Measurements from ENCODE around the gene SLC4A1. TPM values are rescaled to one million over a fixed set of nuclear protein-coding genes. Genes with fewer than 3 reads are reported as not detected.

SLC4A1 gene
- total and polyA plus RNA-seq, 2 of the 13 experiments (the other 11 are each of a cell fraction or from before 2014, with no cell fraction given): not detected

DNA sequence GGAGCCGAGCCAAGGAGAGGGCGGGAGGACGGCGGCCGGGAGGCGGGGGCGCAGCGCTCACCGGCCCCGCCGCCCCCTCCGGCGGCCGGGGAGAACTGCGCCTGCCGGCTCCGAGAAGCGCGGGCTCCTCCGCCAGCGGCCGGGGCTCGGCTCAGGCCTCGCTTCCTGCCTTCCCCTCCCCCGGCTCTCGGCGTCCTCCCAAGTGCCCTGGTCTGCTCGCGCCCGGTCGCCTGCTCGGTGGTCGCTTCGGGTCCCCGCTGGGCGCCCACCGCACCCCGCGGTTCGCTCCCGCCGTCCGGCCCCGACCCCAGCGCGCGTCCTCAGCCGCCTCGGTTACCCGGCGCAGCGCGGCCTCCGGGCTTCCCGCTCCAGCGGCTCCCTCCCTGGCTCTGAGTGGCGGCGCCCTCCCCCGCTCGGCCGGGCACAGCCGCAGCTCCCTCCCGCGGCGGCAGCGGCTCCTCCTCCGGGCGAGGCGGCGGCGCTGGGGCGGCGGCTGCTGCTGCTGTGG lies 48.8 kb downstream of the SLC4A1 start (continued):
- TF ChIP-seq, protein P1, sequence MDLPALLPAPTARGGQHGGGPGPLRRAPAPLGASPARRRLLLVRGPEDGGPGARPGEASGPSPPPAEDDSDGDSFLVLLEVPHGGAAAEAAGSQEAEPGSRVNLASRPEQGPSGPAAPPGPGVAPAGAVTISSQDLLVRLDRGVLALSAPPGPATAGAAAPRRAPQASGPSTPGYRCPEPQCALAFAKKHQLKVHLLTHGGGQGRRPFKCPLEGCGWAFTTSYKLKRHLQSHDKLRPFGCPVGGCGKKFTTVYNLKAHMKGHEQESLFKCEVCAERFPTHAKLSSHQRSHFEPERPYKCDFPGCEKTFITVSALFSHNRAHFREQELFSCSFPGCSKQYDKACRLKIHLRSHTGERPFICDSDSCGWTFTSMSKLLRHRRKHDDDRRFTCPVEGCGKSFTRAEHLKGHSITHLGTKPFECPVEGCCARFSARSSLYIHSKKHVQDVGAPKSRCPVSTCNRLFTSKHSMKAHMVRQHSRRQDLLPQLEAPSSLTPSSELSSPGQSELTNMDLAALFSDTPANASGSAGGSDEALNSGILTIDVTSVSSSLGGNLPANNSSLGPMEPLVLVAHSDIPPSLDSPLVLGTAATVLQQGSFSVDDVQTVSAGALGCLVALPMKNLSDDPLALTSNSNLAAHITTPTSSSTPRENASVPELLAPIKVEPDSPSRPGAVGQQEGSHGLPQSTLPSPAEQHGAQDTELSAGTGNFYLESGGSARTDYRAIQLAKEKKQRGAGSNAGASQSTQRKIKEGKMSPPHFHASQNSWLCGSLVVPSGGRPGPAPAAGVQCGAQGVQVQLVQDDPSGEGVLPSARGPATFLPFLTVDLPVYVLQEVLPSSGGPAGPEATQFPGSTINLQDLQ (CRISPR knock-in tag; IDR thresholded peaks at IDR 0.05): 0 out of 2 replicates have a peak, but pooled peaks have one; percentile 34
- TF ChIP-seq SRSF1 (optimal IDR thresholded peaks at IDR 0.05; ENCODE audit: low read depth, low read length): no peak
- TF ChIP-seq ATF7-NPFF (CRISPR knock-in tag; IDR thresholded peaks at IDR 0.05; ENCODE audit: low read depth): peak; percentile 65; the same call in 1 of the 2 replicates
- no peak for TF ChIP-seq RORA (CRISPR knock-in tag; IDR thresholded peaks at IDR 0.05)
- TF ChIP-seq BRCA1 (CRISPR knock-in tag; IDR thresholded peaks at IDR 0.05): no peak
- no peak for TF ChIP-seq YEATS2 (CRISPR knock-in tag; IDR thresholded peaks at IDR 0.05; ENCODE audit: borderline replicate concordance)
- peak; percentile 64; the same call in 1 of the 2 replicates for TF ChIP-seq ZNF263 (CRISPR knock-in tag; IDR thresholded peaks at IDR 0.05)
- TF ChIP-seq, protein P2, sequence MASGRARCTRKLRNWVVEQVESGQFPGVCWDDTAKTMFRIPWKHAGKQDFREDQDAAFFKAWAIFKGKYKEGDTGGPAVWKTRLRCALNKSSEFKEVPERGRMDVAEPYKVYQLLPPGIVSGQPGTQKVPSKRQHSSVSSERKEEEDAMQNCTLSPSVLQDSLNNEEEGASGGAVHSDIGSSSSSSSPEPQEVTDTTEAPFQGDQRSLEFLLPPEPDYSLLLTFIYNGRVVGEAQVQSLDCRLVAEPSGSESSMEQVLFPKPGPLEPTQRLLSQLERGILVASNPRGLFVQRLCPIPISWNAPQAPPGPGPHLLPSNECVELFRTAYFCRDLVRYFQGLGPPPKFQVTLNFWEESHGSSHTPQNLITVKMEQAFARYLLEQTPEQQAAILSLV (CRISPR knock-in tag; IDR thresholded peaks at IDR 0.05; ENCODE audit: borderline replicate concordance): no peak
- TF ChIP-seq, protein P3, sequence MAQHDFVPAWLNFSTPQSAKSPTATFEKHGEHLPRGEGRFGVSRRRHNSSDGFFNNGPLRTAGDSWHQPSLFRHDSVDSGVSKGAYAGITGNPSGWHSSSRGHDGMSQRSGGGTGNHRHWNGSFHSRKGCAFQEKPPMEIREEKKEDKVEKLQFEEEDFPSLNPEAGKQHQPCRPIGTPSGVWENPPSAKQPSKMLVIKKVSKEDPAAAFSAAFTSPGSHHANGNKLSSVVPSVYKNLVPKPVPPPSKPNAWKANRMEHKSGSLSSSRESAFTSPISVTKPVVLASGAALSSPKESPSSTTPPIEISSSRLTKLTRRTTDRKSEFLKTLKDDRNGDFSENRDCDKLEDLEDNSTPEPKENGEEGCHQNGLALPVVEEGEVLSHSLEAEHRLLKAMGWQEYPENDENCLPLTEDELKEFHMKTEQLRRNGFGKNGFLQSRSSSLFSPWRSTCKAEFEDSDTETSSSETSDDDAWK (CRISPR knock-in tag; IDR thresholded peaks at IDR 0.05): no peak
